Subcutaneous adipose tissue (tissue), 4 donors: Measurements from ENCODE around the gene NHLRC4. TPM values are rescaled to one million over a fixed set of nuclear protein-coding genes. Genes with fewer than 3 reads are reported as not detected.

Source experiments
- total RNA-seq, 4 donors: library from RNA; depleted of rRNA; stranded (reverse); fragments of >200 nt; gene quantifications; one replicate each; pipeline ENCODE4 v1.1.0, GENCODE V29; 2016
- TF ChIP-seq, protein P1 (sequence below): fragments of 450-650 bp; IDR thresholded peaks from one replicate; pipeline ENCODE4 v1.5.1; 2016; ENCODE audit warnings: low read depth, mild to moderate bottlenecking, control low read depth, antibody characterized with exemption, moderate library complexity

NHLRC4 gene
- total RNA-seq, 4 donors from 2014 or later = 0.85 to 3.8 (median 2.0) TPM; not detected in 1

GRCh38 chr16:556474-557173 is 10.2 kb upstream of the NHLRC4 start:
- TF ChIP-seq, protein P1, sequence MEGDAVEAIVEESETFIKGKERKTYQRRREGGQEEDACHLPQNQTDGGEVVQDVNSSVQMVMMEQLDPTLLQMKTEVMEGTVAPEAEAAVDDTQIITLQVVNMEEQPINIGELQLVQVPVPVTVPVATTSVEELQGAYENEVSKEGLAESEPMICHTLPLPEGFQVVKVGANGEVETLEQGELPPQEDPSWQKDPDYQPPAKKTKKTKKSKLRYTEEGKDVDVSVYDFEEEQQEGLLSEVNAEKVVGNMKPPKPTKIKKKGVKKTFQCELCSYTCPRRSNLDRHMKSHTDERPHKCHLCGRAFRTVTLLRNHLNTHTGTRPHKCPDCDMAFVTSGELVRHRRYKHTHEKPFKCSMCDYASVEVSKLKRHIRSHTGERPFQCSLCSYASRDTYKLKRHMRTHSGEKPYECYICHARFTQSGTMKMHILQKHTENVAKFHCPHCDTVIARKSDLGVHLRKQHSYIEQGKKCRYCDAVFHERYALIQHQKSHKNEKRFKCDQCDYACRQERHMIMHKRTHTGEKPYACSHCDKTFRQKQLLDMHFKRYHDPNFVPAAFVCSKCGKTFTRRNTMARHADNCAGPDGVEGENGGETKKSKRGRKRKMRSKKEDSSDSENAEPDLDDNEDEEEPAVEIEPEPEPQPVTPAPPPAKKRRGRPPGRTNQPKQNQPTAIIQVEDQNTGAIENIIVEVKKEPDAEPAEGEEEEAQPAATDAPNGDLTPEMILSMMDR = no peak

DNA sequence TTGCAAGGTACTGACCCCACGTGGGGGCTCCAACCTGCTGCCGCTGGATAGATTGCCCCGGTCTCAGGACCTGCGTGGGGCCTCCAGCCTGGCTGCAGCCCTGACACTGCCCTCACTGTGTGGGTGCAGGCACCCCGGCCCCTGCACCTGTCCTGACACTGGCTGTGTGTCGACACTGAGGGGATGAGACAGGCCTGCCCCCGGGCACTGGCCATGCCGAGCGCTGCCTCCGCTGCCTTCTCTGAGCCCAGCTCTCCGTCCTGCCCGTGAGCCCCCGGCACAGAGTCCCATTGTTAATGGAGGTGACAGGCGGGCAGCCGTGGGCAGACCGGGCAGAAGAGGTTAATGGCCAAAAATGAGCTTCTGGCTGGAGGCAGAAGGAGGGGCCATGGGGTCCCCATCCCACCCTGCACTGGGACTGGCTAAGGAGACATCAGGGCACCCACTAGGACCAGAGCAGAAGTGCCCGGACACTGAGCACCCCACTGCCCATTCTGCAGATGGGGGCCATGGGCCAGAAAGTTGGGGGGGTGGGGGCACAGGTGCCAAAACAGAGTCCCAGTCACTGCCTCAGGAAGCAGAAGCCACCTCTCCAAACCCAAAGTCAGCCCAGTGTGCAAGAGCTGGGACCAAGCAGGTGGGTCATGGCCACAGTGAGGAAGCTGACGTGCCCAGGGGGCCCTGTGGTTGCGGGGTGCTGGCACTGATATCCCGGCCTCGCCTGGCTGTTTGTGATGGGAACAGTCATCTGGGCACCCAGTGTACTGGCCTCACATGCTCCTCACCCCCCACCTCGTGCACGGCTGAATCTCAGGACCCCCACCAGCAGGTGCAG is 9.1 kb upstream of the NHLRC4 start:
- TF ChIP-seq, protein P1 = no peak

GRCh38 chr16:558298-559020 is 8.3 kb upstream of the NHLRC4 start:
- TF ChIP-seq, protein P1 = no peak

- TF ChIP-seq, protein P1 = no peak
Measured at GRCh38 chr16:559021-559380, 7.8 kb upstream of the NHLRC4 start.

DNA sequence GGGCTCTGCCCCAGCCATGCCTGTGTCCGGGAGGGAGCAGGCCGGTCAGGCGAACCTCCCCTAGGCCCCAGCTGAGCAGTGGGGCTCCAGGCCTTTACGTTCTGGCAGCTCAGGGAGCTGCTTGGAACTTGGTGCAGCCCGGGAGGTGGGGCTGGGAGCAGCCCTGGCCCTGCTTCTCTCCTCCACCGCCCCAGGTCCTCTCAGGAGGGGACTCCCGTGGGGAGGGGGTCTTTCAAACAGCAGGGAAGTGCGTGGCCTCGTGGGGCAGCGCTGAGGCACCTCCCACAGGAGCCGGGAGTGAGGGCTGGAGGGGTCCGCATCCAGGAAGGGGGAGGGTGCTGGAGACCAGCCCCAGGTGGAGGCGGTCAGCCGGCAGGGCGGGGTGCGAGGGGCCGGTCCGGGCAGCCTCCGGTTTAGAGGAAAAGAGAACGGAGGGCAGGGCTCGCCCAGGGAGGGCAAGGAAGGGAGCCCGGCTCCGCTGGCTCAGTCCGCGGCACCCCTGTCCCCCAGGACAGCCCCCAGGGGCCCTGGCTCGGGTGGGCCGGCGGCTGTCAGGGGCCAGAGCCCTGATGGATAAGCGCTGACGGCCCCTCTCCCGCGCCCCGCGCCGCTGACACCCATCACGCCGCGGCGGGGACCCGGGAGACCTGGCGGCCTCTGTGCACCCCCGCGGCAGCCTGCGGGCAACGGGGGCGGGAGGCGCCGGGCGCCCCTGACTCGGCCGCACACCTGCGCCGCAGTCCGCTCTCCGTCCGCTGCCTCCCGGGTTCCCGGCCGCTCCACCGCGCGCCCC is 7.2 kb upstream of the NHLRC4 start:
- TF ChIP-seq, protein P1 = no peak

GRCh38 chr16:560204-560700 is 6.6 kb upstream of the NHLRC4 start, which contains the start of gene PRR35:
Gene PRR35, plus strand, starts transcription at chr16:560394. Its CDS starts 2,901 bp downstream, at chr16:563295.
- TF ChIP-seq, protein P1 = no peak
